ENCODE results near the gene SLC35F1. TPM values are rescaled to one million over a fixed set of nuclear protein-coding genes. Genes with fewer than 3 reads are reported as not detected.

The SLC35F1 gene
- total RNA-seq, 1 donor from 2014 or later, result not detected

DNA sequence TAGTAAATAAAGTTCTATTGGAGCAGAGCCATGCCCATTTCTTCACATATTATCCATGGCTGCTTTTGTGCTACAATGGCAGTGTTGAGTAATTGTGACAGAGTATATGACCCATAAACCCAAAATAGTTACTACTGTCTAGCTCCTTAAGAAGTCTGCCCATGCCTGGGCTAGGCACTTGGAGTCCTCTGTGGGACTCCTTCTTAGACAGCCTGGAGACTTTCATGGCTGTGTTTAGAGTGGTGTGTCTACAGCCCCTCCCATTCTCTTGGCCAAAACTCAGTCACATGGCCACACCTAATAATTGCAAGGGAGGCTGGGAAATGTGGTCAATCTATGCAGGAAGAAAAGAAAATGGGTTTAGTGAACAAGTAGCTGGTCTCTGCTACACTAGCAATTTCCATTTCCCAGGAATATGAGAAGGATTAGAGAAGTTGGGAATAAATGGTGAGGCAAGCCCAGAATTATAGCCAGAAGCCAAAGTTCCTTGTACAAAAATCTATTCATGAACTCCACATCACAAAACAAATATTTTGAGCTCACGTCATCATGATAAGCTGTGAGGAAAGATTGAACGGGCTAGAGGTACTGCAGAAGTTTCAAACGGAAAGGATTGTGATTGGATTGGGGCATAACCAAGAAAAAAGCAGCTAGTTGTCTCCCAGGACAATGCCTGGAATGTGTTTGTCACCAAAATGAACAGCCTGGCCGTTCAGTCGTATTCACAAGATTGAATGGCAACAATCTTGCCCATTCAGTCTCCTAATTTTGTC is 389.3 kb downstream of the SLC35F1 start:
- Histone ChIP-seq H3K4me1 (peaks cover 14 to 53% of the 10 kb centered on the region in 2 donors), H3K4me3 (no peak overlapping the region), H3K27me3 (no peaks in the 10 kb centered on the region), H3K9me3 (no peaks in the 10 kb centered on the region), H3K36me3 (no peaks in the 10 kb centered on the region), H3K27ac (peak overlapping the region; percentile 89)
- TF ChIP-seq, protein P1, sequence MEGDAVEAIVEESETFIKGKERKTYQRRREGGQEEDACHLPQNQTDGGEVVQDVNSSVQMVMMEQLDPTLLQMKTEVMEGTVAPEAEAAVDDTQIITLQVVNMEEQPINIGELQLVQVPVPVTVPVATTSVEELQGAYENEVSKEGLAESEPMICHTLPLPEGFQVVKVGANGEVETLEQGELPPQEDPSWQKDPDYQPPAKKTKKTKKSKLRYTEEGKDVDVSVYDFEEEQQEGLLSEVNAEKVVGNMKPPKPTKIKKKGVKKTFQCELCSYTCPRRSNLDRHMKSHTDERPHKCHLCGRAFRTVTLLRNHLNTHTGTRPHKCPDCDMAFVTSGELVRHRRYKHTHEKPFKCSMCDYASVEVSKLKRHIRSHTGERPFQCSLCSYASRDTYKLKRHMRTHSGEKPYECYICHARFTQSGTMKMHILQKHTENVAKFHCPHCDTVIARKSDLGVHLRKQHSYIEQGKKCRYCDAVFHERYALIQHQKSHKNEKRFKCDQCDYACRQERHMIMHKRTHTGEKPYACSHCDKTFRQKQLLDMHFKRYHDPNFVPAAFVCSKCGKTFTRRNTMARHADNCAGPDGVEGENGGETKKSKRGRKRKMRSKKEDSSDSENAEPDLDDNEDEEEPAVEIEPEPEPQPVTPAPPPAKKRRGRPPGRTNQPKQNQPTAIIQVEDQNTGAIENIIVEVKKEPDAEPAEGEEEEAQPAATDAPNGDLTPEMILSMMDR (IDR thresholded peaks at IDR 0.05), result no peak
- intact Hi-C loops (cut with DNase I), result no loop called here
- DNase-seq (ENCODE audit: low spot score in 2 of 2), result peak in 1 of 2 donors; percentile 78

DNA sequence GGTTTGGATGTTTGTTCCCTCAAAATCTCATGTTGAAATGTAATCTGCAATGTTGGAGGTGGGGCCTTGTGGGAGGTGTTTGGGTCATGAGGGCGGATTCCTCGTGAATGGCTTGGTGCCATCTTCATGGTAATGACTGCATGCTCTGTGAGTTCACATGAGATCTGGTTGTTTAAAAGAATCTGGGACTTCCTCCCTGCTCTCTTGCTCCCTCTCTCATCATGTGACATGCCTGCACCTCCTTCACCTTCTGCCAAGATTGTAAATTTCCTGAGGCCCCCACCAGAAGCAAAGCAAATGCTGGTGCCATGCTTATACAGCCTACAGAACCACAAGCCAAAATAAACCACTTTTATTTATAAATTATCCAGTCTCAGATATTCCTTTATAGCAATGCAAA is 390.8 kb downstream of the SLC35F1 start:
- peaks cover 14 to 46% of the 10 kb centered on the region in 2 donors for H3K4me1 ChIP-seq

DNA sequence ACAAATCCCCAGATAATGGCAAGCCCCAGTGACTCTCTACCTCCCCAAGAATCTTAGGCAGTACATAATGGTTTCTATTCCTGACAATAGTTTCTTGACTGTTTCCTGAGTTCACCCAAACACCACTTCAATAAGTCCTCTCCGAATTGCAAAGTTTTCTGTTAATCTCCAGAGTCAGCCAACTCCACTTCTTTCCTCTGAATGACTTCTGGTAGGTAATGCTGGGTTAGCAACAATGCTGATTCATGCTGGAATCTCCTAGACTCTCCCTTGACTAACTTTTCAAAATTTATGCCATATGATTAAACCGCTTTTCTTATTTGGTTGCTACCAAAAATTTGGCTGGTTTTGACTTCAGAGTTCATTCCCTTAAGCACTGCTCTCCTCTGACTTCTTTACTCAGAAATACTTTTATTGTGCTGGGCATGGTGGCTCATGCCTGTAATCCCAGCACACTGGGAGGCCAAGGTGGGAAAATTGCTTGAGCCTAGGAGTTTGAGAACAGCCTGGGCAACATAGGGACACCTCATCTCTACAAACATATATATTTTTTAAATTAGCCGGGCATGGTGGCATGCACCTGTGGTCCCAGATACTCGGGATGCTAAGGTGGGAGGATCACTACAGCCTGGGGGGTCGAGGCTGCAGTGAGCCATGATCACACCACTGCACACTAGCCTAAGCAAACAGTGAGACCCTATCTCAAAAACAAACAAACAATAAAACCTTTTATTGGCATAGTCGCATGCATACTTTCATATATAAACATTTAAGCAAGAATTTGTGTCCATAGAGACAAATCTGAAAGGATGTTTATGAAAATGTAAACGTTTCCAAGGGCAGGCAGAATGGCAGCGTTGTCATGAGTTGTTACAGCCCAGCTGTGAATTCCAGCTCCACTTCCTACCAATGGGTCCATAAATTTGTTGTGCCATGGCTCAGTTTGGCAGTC is 391.7 kb downstream of the SLC35F1 start:
- Histone ChIP-seq H3K36me3 (no peaks in the 10 kb centered on the region), H3K9me3 (no peaks in the 10 kb centered on the region), H3K27ac (peak overlapping the region; percentile 62 to 89), H3K27me3 (no peaks in the 10 kb centered on the region), H3K4me1 (peaks cover 12 to 38% of the 10 kb centered on the region in 2 donors), H3K4me3 (no peak overlapping the region)
- DNase-seq (ENCODE audit: low spot score in 2 of 2), result no peak
- TF ChIP-seq, protein P1 (IDR thresholded peaks at IDR 0.05), result no peak
- intact Hi-C loops (cut with DNase I), result no loop called here

More for the DNA sequence above, 390.8 kb downstream of the SLC35F1 start:
- Histone ChIP-seq H3K36me3 (no peaks in the 10 kb centered on the region), H3K4me3 (no peak overlapping the region), H3K27me3 (no peaks in the 10 kb centered on the region), H3K9me3 (no peaks in the 10 kb centered on the region), H3K27ac (peak overlapping the region; percentile 62 to 89)
- DNase-seq (ENCODE audit: low spot score in 2 of 2), result peak in 1 of 2 donors; percentile 69
- TF ChIP-seq, protein P1 (IDR thresholded peaks at IDR 0.05), result no peak
- intact Hi-C loops (cut with DNase I), result loop anchor here (1.0 kb wide), 1 partner anchor 19 kb away; no protein-coding TSS in a partner anchor

DNA sequence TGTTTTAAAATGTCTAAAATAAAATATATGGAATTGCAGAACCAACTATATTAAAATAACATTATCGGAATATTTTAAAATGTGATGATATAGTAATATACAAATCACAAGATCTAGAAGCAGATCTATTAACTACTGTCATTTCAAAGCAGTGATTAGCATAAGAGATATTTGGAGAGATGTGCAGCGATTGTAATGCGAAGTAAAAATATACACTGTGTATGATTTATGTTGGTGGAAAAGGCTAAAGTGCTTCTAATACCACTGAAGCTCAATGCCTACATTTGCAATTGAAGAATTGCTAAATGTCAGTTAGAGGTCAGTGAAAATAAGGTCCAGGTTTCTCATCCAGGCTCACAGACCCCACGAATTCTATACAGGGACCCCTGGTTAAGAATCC is 392.4 kb downstream of the SLC35F1 start:
- H3K4me3 ChIP-seq, result no peak overlapping the region
- TF ChIP-seq, protein P1 (IDR thresholded peaks at IDR 0.05), result no peak
- no peaks in the 10 kb centered on the region for H3K27me3 ChIP-seq
- H3K36me3 ChIP-seq, result no peaks in the 10 kb centered on the region
- no peaks in the 10 kb centered on the region for H3K9me3 ChIP-seq
- peaks cover 12 to 31% of the 10 kb centered on the region in 2 donors for H3K4me1 ChIP-seq
- DNase-seq (ENCODE audit: low spot score in 2 of 2), result no peak
- intact Hi-C loops (cut with DNase I), result no loop called here
- peak overlapping the region in 1 of 2 donors; percentile 62 for H3K27ac ChIP-seq

DNA sequence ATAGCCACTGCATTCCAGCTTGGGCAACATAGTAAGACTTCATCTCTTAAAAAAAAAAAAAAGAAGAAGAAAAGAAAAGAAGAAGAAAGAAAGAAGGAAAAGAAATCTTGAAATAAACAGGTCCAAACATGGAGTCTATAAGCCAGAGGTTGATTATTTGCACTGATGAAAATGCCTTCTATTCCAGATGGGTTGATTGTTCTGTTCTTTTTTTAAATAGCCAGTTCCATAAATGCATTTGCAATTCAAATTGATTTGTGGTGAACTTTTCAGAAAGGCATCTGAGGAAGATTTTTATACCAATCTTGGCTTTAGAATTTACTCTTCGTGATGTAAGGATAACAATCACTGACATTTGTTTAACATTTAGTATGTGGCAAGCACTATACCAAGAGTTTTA is 397.3 kb downstream of the SLC35F1 start:
- no peak for DNase-seq (ENCODE audit: low spot score in 2 of 2)
- H3K36me3 ChIP-seq, result no peaks in the 10 kb centered on the region
- H3K4me1 ChIP-seq, result peaks cover 13 to 24% of the 10 kb centered on the region in 2 donors
- H3K4me3 ChIP-seq, result no peak overlapping the region
- TF ChIP-seq, protein P1 (IDR thresholded peaks at IDR 0.05), result no peak
- intact Hi-C loops (cut with DNase I), result no loop called here
- peak overlapping the region; percentile 83 to 85 for H3K27ac ChIP-seq
- no peaks in the 10 kb centered on the region for H3K27me3 ChIP-seq
- no peaks in the 10 kb centered on the region for H3K9me3 ChIP-seq
